ENCODE data around the gene CYP2U1. TPM values are rescaled to one million over a fixed set of nuclear protein-coding genes. Genes with fewer than 3 reads are reported as not detected.

The CYP2U1 gene
- 9.4 TPM for total RNA-seq
- long read RNA-seq, full-length matches to known transcripts = 17 of 23 reads
- long read RNA-seq, partial matches to known transcripts = 0 of 23 reads
- long read RNA-seq, other reads (novel, unspliced or antisense) = 6 of 23 reads

DNA sequence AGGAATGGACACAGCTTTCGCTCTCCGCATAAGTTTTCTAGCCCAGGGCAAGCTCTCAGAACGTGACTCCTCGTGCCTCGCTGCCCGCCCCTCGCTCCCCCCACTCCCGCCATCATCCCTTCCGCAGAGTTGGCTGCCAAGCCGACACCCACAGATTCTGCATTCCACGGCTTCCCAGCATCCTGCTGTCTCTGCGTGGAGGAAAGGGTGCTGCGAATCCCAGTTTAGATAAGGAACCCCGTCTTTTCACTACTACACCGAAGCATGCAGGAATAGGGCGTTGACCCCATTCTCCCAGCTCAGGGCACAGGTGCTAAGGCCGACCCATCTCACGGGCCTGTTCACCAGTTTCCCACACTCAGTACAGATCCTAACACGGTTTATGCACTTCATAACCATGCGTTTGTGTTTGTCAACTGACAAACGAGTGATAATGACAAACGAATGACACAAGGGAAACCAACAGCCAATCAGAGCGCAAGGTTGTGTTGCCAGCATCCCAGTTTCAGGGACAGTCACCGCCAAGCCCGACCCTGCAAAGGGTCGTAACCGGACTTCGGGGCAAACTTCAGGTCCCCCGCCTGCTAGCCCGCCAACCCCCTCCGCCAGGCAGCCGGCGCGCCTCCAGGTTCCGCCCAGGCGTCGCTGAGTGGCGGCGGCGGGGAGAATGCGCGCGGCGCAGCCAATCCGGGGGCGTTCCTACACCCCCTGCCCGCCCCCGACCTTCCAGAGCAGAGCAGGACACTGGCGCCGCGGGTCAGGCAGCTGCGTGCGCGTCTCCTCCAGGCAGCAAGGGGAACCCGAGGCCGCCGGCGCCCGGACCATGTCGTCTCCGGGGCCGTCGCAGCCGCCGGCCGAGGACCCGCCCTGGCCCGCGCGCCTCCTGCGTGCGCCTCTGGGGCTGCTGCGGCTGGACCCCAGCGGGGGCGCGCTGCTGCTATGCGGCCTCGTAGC lies at the start of gene CYP2U1:
Gene CYP2U1, plus strand, starts transcription at position 729 of the 954 bp plus-strand sequence. Its CDS starts 95 bp downstream, at position 824.
- intact Hi-C loops (cut with micrococcal nuclease) = no loop called here
- peaks cover 2% of the 10 kb centered on the region for H3K36me3 ChIP-seq
- H3K4me3 ChIP-seq = peak within 1 kb of the TSS; percentile 92
- H3K9me3 ChIP-seq (replicated peaks) = no peaks in the 10 kb centered on the region
- peak within 1 kb of the TSS; percentile 87 for H3K27ac ChIP-seq (replicated peaks)
- H3K27me3 ChIP-seq (ENCODE audit: low read depth) = no peaks in the 10 kb centered on the region
- peaks cover 44% of the 10 kb centered on the region for H3K4me1 ChIP-seq
- peak; percentile 92 for DNase-seq
- TF ChIP-seq, protein P1, sequence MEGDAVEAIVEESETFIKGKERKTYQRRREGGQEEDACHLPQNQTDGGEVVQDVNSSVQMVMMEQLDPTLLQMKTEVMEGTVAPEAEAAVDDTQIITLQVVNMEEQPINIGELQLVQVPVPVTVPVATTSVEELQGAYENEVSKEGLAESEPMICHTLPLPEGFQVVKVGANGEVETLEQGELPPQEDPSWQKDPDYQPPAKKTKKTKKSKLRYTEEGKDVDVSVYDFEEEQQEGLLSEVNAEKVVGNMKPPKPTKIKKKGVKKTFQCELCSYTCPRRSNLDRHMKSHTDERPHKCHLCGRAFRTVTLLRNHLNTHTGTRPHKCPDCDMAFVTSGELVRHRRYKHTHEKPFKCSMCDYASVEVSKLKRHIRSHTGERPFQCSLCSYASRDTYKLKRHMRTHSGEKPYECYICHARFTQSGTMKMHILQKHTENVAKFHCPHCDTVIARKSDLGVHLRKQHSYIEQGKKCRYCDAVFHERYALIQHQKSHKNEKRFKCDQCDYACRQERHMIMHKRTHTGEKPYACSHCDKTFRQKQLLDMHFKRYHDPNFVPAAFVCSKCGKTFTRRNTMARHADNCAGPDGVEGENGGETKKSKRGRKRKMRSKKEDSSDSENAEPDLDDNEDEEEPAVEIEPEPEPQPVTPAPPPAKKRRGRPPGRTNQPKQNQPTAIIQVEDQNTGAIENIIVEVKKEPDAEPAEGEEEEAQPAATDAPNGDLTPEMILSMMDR (IDR thresholded peaks at IDR 0.05; ENCODE audit: borderline replicate concordance) = peak; percentile 53

DNA sequence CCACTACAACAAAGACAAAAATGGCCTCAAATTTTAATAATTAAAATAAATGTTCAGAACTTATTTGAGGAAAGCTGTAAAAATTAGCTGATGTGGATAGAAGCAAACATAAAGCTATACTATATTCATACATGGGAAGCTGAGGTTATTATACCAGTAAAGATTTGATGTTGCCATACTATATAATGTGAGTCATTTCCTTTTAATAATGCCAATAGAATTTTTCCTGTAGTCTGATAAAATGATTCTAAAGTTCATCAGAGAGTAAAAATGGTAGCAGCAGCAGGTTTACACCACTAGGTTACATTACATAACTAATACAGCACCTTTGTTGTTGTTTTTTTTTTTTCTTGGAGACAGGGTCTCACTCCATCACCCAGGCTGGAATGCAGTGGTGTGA lies 45.5 kb upstream of the CYP2U1 start:
- intact Hi-C loops (cut with micrococcal nuclease) = no loop called here
- Histone ChIP-seq H3K4me1 (no peaks in the 10 kb centered on the region), H3K9me3 (replicated peaks) (peaks cover 25% of the 10 kb centered on the region), H3K4me3 (no peak overlapping the region), H3K27ac (replicated peaks) (no peak overlapping the region), H3K36me3 (peaks cover 3% of the 10 kb centered on the region), H3K27me3 (ENCODE audit: low read depth) (no peaks in the 10 kb centered on the region)
- no peak for DNase-seq
- TF ChIP-seq, protein P1 (IDR thresholded peaks at IDR 0.05; ENCODE audit: borderline replicate concordance) = no peak

GRCh38 chr4:107888237-107888636 lies 43.1 kb upstream of the CYP2U1 start:
- H3K4me3 ChIP-seq = no peak overlapping the region

GRCh38 chr4:107890779-107891178 lies 40.6 kb upstream of the CYP2U1 start:
- no peak overlapping the region for H3K27ac ChIP-seq (replicated peaks)
- no peaks in the 10 kb centered on the region for H3K27me3 ChIP-seq (ENCODE audit: low read depth)
- TF ChIP-seq, protein P1 (IDR thresholded peaks at IDR 0.05; ENCODE audit: borderline replicate concordance) = no peak
- DNase-seq = no peak
- H3K4me1 ChIP-seq = peaks cover 12% of the 10 kb centered on the region
- intact Hi-C loops (cut with micrococcal nuclease) = no loop called here
- H3K4me3 ChIP-seq = no peak overlapping the region
- peaks cover 3% of the 10 kb centered on the region for H3K36me3 ChIP-seq
- peaks cover 25% of the 10 kb centered on the region for H3K9me3 ChIP-seq (replicated peaks)

More at GRCh38 chr4:107888237-107888636, 43.1 kb upstream of the CYP2U1 start:
- H3K36me3 ChIP-seq = peaks cover 3% of the 10 kb centered on the region
- peaks cover 25% of the 10 kb centered on the region for H3K9me3 ChIP-seq (replicated peaks)
- no peaks in the 10 kb centered on the region for H3K4me1 ChIP-seq
- intact Hi-C loops (cut with micrococcal nuclease) = no loop called here
- TF ChIP-seq, protein P1 (IDR thresholded peaks at IDR 0.05; ENCODE audit: borderline replicate concordance) = no peak
- DNase-seq = no peak
- H3K27ac ChIP-seq (replicated peaks) = no peak overlapping the region
- H3K27me3 ChIP-seq (ENCODE audit: low read depth) = no peaks in the 10 kb centered on the region

GRCh38 chr4:107891299-107891698 lies 40.0 kb upstream of the CYP2U1 start:
- H3K4me3 ChIP-seq = no peak overlapping the region
- H3K27me3 ChIP-seq (ENCODE audit: low read depth) = no peaks in the 10 kb centered on the region
- no peak for DNase-seq
- H3K27ac ChIP-seq (replicated peaks) = no peak overlapping the region
- TF ChIP-seq, protein P1 (IDR thresholded peaks at IDR 0.05; ENCODE audit: borderline replicate concordance) = no peak
- H3K9me3 ChIP-seq (replicated peaks) = peaks cover 25% of the 10 kb centered on the region
- intact Hi-C loops (cut with micrococcal nuclease) = no loop called here
- H3K4me1 ChIP-seq = peaks cover 17% of the 10 kb centered on the region
- H3K36me3 ChIP-seq = peaks cover 2% of the 10 kb centered on the region

Data from left ventricle myocardium inferior (tissue), 1 donor.